ENCODE data around the gene P4HA2. TPM values are rescaled to one million over a fixed set of nuclear protein-coding genes. Genes with fewer than 3 reads are reported as not detected.

The P4HA2 gene
- total RNA-seq, 1 donor from 2014 or later, result 104 TPM

DNA sequence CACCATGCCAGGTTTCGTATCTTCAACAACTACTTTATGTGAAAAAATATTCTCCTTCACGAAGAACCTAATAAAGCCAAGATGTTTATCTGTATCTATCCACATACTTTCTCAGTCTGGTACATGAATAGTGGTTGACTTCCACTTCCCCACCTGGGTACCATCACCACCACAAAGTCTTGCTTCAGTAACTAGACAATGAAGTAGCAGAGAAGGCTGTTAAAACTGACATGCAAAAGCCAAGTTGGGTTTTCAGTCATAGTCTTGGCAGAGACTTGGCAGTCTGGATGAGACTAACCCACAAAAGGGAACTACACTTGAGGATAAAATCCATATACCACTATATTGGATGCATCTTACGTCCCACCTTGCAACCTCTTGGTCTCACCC, 5.0 kb downstream of the P4HA2 start:
- Mint-ChIP-seq H3K9me3 (ENCODE audit: unreplicated experiment) (no peaks in the 10 kb centered on the region), H3K27me3 (ENCODE audit: unreplicated experiment) (no peaks in the 10 kb centered on the region), H3K4me3 (ENCODE audit: unreplicated experiment) (no peak overlapping the region), H3K36me3 (ENCODE audit: unreplicated experiment) (peaks cover 8% of the 10 kb centered on the region), H3K4me1 (ENCODE audit: unreplicated experiment) (peaks cover 65% of the 10 kb centered on the region), H3K27ac (ENCODE audit: unreplicated experiment) (peak overlapping the region; percentile 46)
- no peak for DNase-seq (ENCODE audit: extremely low spot score, unreplicated experiment)
- TF ChIP-seq CTCF (IDR thresholded peaks at IDR 0.05), result no peak

GRCh38 chr5:132221781-132222648, 5.6 kb downstream of the P4HA2 start:
- Mint-ChIP-seq H3K9me3 (ENCODE audit: unreplicated experiment) (no peaks in the 10 kb centered on the region), H3K36me3 (ENCODE audit: unreplicated experiment) (peaks cover 14% of the 10 kb centered on the region), H3K4me1 (ENCODE audit: unreplicated experiment) (peaks cover 63% of the 10 kb centered on the region), H3K4me3 (ENCODE audit: unreplicated experiment) (no peak overlapping the region), H3K27ac (ENCODE audit: unreplicated experiment) (peak overlapping the region; percentile 46), H3K27me3 (ENCODE audit: unreplicated experiment) (no peaks in the 10 kb centered on the region)
- no peak for DNase-seq (ENCODE audit: extremely low spot score, unreplicated experiment)
- TF ChIP-seq CTCF (IDR thresholded peaks at IDR 0.05), result no peak

GRCh38 chr5:132220491-132220890, 7.2 kb downstream of the P4HA2 start:
- Mint-ChIP-seq H3K4me3 (ENCODE audit: unreplicated experiment) (no peak overlapping the region), H3K36me3 (ENCODE audit: unreplicated experiment) (peaks cover 19% of the 10 kb centered on the region), H3K4me1 (ENCODE audit: unreplicated experiment) (peaks cover 50% of the 10 kb centered on the region), H3K27ac (ENCODE audit: unreplicated experiment) (no peak overlapping the region), H3K27me3 (ENCODE audit: unreplicated experiment) (no peaks in the 10 kb centered on the region), H3K9me3 (ENCODE audit: unreplicated experiment) (no peaks in the 10 kb centered on the region)
- DNase-seq (ENCODE audit: extremely low spot score, unreplicated experiment), result no peak
- TF ChIP-seq CTCF (IDR thresholded peaks at IDR 0.05), result no peak

- no peaks in the 10 kb centered on the region for H3K9me3 Mint-ChIP-seq (ENCODE audit: unreplicated experiment)
- H3K36me3 Mint-ChIP-seq (ENCODE audit: unreplicated experiment), result peaks cover 19% of the 10 kb centered on the region
- H3K27me3 Mint-ChIP-seq (ENCODE audit: unreplicated experiment), result no peaks in the 10 kb centered on the region
- no peak for DNase-seq (ENCODE audit: extremely low spot score, unreplicated experiment)
- no peak for TF ChIP-seq CTCF (IDR thresholded peaks at IDR 0.05)
- H3K4me3 Mint-ChIP-seq (ENCODE audit: unreplicated experiment), result no peak overlapping the region
- H3K27ac Mint-ChIP-seq (ENCODE audit: unreplicated experiment), result no peak overlapping the region
- H3K4me1 Mint-ChIP-seq (ENCODE audit: unreplicated experiment), result peaks cover 50% of the 10 kb centered on the region
These were observed 7.7 kb downstream of the P4HA2 start for GRCh38 chr5:132219981-132220380.

- H3K4me1 Mint-ChIP-seq (ENCODE audit: unreplicated experiment), result peaks cover 49% of the 10 kb centered on the region
- H3K27ac Mint-ChIP-seq (ENCODE audit: unreplicated experiment), result no peak overlapping the region
- H3K9me3 Mint-ChIP-seq (ENCODE audit: unreplicated experiment), result no peaks in the 10 kb centered on the region
- peaks cover 19% of the 10 kb centered on the region for H3K36me3 Mint-ChIP-seq (ENCODE audit: unreplicated experiment)
- H3K27me3 Mint-ChIP-seq (ENCODE audit: unreplicated experiment), result no peaks in the 10 kb centered on the region
- no peak for DNase-seq (ENCODE audit: extremely low spot score, unreplicated experiment)
- no peak overlapping the region for H3K4me3 Mint-ChIP-seq (ENCODE audit: unreplicated experiment)
- TF ChIP-seq CTCF (IDR thresholded peaks at IDR 0.05), result no peak
These were observed 8.2 kb downstream of the P4HA2 start for GRCh38 chr5:132219289-132219970.

Measured in osteocyte (in vitro differentiated cells).